ENCODE data around the gene MYH11. TPM values are rescaled to one million over a fixed set of nuclear protein-coding genes. Genes with fewer than 3 reads are reported as not detected.

Gene MYH11
- total and polyA plus RNA-seq, 2 of the 13 experiments (the other 11 are each of a cell fraction or from before 2014, with no cell fraction given): not detected

- TF ChIP-seq ZBTB4 (CRISPR knock-in tag; IDR thresholded peaks at IDR 0.05; ENCODE audit: borderline replicate concordance) (no peak), ZNF18 (CRISPR knock-in tag; IDR thresholded peaks at IDR 0.05; ENCODE audit: insufficient replicate concordance) (no peak), ZNF629 (CRISPR knock-in tag; conservative IDR thresholded peaks at IDR 0.05) (0 out of 2 replicates have a peak, but pooled peaks have one; percentile 40), REXO4 (CRISPR knock-in tag; IDR thresholded peaks at IDR 0.05; ENCODE audit: borderline replicate concordance) (no peak), HNF1B (CRISPR knock-in tag; IDR thresholded peaks at IDR 0.05) (peak; percentile 50), DPF2 (CRISPR knock-in tag; IDR thresholded peaks at IDR 0.05; ENCODE audit: borderline replicate concordance, low read depth) (no peak), ZNF503 (CRISPR knock-in tag; IDR thresholded peaks at IDR 0.05) (no peak), KLF16 (CRISPR knock-in tag; IDR thresholded peaks at IDR 0.05) (no peak), ZNF552 (CRISPR knock-in tag; IDR thresholded peaks at IDR 0.05; ENCODE audit: borderline replicate concordance) (no peak), MLLT10 (CRISPR knock-in tag; IDR thresholded peaks at IDR 0.05) (no peak), ZNF616 (CRISPR knock-in tag; IDR thresholded peaks at IDR 0.05; ENCODE audit: low read depth) (no peak), ZNF687 (CRISPR knock-in tag; IDR thresholded peaks at IDR 0.05) (no peak; the same call in 1 of the 2 replicates), SMAD3 (CRISPR knock-in tag; IDR thresholded peaks at IDR 0.05) (no peak)
These were observed 79.2 kb downstream of the MYH11 start (continued) for GRCh38 chr16:15777533-15778203.

Measured in HepG2 (cell line).